DOHH2 (cell line): ENCODE measurements around the gene TCFL5.

Experiments
- H3F3A ChIP-seq: fragments of 200-600 bp; sonication (generic), shearing (Covaris generic); 2 replicates; pipeline ENCODE4 v1.6.0; 2016; ENCODE audit warnings: antibody characterized with exemption, mild to moderate bottlenecking; ENCODE audit not compliant: control insufficient read depth, insufficient read depth
- H3K27ac ChIP-seq: fragments of 200-600 bp; sonication (generic); 2 replicates; pipeline ENCODE4 v1.5.1; 2014; ENCODE audit warnings: low read depth, mild to moderate bottlenecking, low read length, moderate library complexity
- H3K27me3 ChIP-seq: fragments of 200-600 bp; sonication (generic); 2 replicates; pipeline ENCODE4 v1.6.1; 2014; ENCODE audit warnings: mild to moderate bottlenecking, low read length, mixed read lengths; ENCODE audit not compliant: control insufficient read depth
- H3K36me3 ChIP-seq: fragments of 200-600 bp; sonication (generic); 2 replicates; pipeline ENCODE4 v1.6.1; 2014; ENCODE audit warnings: mild to moderate bottlenecking, low read length, moderate library complexity, mixed read lengths; ENCODE audit not compliant: control insufficient read depth
- H3K4me1 ChIP-seq: fragments of 200-600 bp; sonication (generic); 2 replicates; pipeline ENCODE4 v1.6.1; 2014; ENCODE audit warnings: mild to moderate bottlenecking, low read length, mixed read lengths; ENCODE audit not compliant: control insufficient read depth
- H3K4me2 ChIP-seq: fragments of 200-600 bp; sonication (generic); 2 replicates; pipeline ENCODE4 v1.6.0; 2014; ENCODE audit warnings: mild to moderate bottlenecking, low read length, moderate library complexity
- H3K4me3 ChIP-seq: fragments of 200-600 bp; sonication (generic); 2 replicates; pipeline ENCODE4 v1.5.1; 2014; ENCODE audit warnings: mild to moderate bottlenecking, low read length, mixed read lengths
- H3K79me2 ChIP-seq: fragments of 200-600 bp; sonication (generic); 2 replicates; pipeline ENCODE4 v1.6.1; 2014; ENCODE audit warnings: mild to moderate bottlenecking, low read length, mixed read lengths; ENCODE audit not compliant: control insufficient read depth
- H3K9me2 ChIP-seq: fragments of 200-600 bp; sonication (generic); replicated peaks from 2 replicates; pipeline ENCODE4 v1.6.1; 2014; ENCODE audit warnings: mild to moderate bottlenecking, low read length, mixed read lengths; ENCODE audit not compliant: control insufficient read depth
- H3K9me3 ChIP-seq: fragments of 200-600 bp; sonication (generic); 2 replicates; pipeline ENCODE4 v1.6.1; 2014; ENCODE audit warnings: antibody characterized with exemption, low read length, mixed read lengths; ENCODE audit not compliant: control insufficient read depth, insufficient read depth
- H4K20me1 ChIP-seq: fragments of 200-600 bp; sonication (generic); 2 replicates; pipeline ENCODE4 v1.6.0; 2014; ENCODE audit warnings: low read depth, mild to moderate bottlenecking, antibody characterized with exemption, low read length, moderate library complexity; ENCODE audit not compliant: control insufficient read depth, insufficient read depth
- EZH2phosphoT487 ChIP-seq: fragments of 200-600 bp; sonication (generic); IDR thresholded peaks from 2 replicates; pipeline ENCODE4 v1.6.1; 2017; ENCODE audit warnings: borderline replicate concordance, mild to moderate bottlenecking, antibody characterized with exemption, low read length, moderate library complexity, mixed read lengths
- TF ChIP-seq, protein P1 (sequence below): fragments of 200-600 bp; sonication (generic); IDR thresholded peaks from one replicate; pipeline ENCODE4 v1.5.1; 2014; ENCODE audit warnings: antibody characterized with exemption, mild to moderate bottlenecking, low read depth, low read length; ENCODE audit not compliant: poor library complexity, severe bottlenecking

Gene TCFL5

DNA sequence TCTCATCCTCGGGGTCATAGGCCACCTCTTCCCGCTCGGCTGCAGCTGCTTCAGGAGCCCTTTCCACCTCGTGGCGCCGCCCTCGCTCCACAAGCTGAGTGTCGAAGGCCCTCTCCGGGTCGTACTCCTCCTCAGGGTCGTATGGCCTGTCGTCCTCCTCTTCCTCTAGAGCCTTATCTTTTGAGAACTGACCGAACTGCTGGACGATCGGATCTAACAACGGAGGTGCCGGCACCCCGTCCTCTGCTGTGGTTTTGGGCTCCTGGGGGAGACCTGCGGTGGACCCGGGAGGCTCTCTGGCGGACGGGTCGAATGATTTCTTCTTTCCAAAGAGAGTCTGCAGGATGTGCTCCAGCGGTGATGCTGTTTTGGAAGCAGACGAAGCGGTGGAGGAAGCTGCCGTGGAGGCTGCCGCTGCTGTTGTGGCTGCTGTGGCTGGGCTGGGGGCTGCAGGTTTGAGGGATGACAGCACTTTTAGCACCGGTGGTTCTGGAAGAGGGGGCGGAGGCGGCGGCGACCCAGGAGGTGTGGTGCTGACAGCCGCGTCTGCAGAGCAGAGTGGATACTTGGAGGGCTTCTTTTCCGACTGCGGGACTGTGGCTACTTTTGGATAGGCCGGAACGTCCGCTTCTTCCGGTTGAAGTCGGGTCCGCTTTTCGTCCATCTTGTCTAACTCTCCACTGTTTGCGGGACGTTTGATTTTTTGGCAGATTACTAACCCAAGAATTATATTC lies 20.2 kb upstream of the TCFL5 start:
- Histone ChIP-seq H3K4me1 (no peaks in the 10 kb centered on the region), H3K27me3 (no peaks in the 10 kb centered on the region), H3K27ac (no peak overlapping the region), H3K4me2 (no peak overlapping the region), H3K4me3 (no peak overlapping the region), H3K9me3 (no peaks in the 10 kb centered on the region), H3K36me3 (peaks cover 19% of the 10 kb centered on the region; the same call in 1 of the 2 replicates), H3F3A (peaks cover 16% of the 10 kb centered on the region), H4K20me1 (peaks cover 9% of the 10 kb centered on the region; the same call in 1 of the 2 replicates), H3K9me2 (no peaks in the 10 kb centered on the region), H3K79me2 (no peaks in the 10 kb centered on the region)
- TF ChIP-seq EZH2phosphoT487: no peak

DNA sequence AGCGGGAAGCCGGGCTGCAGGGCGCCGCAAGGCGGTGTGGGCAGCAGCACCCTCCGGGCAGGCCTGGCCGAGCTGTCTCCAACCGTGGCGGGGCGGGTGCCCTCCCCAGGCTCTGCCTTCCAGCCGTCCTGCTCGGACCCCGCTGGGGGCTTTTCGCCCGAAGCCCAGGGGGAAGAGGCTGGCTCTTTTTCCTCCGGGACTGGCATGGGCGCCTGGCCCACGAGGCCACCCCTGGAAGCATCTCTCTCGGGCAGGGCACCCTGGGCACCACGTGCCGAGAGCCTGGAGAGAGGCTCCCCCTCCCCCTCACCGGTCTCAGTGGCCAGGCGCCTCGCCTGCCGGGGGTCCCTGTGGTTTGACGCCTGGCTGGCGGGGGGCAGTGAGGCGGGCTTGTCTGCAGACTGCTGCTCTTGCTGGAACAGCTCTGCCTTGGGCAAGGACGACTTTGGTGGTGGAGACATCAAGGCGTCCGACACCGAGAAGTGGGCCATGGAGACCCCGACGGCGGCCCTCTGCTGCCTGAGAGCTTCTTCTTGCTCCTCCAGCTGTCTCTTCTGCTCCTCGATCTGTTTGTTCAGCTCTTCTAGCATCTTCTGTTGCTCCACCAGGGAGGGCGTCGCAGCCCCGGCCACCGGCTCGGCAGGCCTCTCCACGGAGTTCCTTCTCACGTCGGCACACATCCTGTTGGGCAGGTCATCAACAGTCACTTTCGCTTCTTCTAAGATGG lies 19.5 kb upstream of the TCFL5 start:
- Histone ChIP-seq H3K36me3 (peaks cover 14% of the 10 kb centered on the region; the same call in 1 of the 2 replicates), H3F3A (peaks cover 16% of the 10 kb centered on the region), H3K9me3 (no peaks in the 10 kb centered on the region), H3K79me2 (no peaks in the 10 kb centered on the region), H3K27me3 (no peaks in the 10 kb centered on the region), H3K4me2 (no peak overlapping the region), H3K4me3 (no peak overlapping the region), H4K20me1 (peaks cover 9% of the 10 kb centered on the region; the same call in 1 of the 2 replicates), H3K9me2 (no peaks in the 10 kb centered on the region), H3K27ac (no peak overlapping the region), H3K4me1 (no peaks in the 10 kb centered on the region)
- no peak for TF ChIP-seq EZH2phosphoT487
- TF ChIP-seq, protein P1, sequence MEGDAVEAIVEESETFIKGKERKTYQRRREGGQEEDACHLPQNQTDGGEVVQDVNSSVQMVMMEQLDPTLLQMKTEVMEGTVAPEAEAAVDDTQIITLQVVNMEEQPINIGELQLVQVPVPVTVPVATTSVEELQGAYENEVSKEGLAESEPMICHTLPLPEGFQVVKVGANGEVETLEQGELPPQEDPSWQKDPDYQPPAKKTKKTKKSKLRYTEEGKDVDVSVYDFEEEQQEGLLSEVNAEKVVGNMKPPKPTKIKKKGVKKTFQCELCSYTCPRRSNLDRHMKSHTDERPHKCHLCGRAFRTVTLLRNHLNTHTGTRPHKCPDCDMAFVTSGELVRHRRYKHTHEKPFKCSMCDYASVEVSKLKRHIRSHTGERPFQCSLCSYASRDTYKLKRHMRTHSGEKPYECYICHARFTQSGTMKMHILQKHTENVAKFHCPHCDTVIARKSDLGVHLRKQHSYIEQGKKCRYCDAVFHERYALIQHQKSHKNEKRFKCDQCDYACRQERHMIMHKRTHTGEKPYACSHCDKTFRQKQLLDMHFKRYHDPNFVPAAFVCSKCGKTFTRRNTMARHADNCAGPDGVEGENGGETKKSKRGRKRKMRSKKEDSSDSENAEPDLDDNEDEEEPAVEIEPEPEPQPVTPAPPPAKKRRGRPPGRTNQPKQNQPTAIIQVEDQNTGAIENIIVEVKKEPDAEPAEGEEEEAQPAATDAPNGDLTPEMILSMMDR: no peak

DNA sequence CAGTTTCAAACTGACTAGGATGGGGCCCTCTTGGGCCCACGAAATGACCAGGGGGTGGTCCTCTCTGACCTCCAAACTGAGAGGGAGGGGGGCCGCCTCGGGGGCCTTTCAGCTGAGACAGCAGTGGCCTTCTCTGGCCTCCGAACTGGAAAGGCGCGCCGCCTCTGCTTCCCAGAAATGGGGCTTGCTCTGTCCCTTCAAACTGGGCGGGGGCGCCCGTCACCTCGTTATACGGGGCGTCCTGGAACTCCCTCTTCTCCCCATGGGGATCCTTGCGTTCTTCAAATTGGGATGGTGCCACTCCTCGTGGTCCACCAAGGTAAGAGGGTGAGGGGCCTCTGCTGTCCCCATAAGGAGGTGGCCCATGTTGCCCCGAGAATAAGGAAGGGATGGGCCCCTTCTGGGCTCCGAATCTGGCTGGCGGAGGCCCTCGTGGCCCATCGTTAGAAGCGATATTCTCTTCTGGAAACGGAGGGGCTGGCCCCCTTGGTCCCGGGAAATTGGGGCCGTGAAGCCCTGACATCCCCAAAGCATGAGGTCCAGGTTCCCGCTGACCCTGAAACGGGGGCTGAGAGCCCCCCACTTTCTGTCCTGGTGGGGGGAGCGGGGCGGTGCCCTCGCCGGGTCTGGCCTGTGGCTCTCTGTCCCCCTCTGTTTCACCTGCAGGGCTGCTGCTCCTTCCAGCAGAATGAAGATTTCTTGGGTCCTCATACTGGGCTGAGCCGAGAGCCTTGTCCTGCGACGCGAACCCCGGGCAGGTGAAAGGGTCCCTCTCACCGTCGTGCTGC lies 18.7 kb upstream of the TCFL5 start:
- Histone ChIP-seq H3K4me1 (no peaks in the 10 kb centered on the region), H3K36me3 (peaks cover 10% of the 10 kb centered on the region; the same call in 1 of the 2 replicates), H3K4me2 (no peak overlapping the region), H3K27me3 (no peaks in the 10 kb centered on the region), H3K9me2 (no peaks in the 10 kb centered on the region), H3K79me2 (no peaks in the 10 kb centered on the region), H3K27ac (no peak overlapping the region), H3K9me3 (no peaks in the 10 kb centered on the region), H3K4me3 (no peak overlapping the region), H3F3A (peaks cover 16% of the 10 kb centered on the region), H4K20me1 (peaks cover 9% of the 10 kb centered on the region; the same call in 1 of the 2 replicates)
- no peak for TF ChIP-seq EZH2phosphoT487
- TF ChIP-seq, protein P1: no peak
